ENCODE data around the gene ZMYND8.

Gene ZMYND8

DNA sequence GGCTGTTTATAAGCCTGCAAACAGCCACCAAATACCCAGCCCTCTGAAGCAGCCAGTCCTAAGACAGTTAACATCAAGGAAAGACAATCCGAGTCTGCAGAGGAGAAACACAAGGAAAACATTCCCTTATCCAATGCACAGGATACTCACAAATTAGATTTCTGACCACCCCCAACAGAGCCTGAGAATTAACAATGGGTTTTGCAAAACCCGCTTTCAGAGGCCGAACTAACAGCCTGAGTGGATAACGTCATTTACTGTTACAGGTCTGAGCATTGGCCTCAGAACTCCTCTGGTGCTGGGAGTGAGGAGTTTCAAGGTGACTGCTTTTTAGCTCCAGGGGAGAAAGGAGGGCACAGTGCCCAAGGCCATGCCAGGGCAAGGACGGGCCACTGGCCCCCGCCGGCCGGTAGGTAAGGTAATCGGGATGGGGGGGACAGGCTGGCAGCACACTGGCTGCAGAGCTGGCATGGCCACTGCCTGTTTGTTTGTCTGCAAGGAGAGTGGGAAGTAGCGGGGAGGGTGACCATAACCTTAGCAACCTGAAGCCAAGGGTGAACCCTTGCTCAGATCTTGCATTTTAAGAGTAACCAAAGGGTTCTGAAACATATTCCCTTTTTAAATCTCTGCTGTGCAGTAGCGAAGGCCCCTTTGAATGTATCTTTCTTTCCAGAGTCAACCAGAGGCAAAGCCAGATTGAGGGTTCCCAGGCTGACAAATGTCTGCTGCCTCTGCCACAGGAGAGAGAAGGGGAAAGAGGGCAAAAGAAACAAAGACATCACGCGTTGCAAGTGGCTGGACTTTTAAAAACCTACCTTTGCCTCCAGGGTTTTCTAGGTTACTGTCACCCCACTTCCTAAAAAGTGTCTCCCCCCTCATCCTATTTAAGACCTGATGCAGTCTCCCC, 3.9 kb downstream of the ZMYND8 start:
- H3K27me3 Mint-ChIP-seq: no peaks in the 10 kb centered on the region

DNA sequence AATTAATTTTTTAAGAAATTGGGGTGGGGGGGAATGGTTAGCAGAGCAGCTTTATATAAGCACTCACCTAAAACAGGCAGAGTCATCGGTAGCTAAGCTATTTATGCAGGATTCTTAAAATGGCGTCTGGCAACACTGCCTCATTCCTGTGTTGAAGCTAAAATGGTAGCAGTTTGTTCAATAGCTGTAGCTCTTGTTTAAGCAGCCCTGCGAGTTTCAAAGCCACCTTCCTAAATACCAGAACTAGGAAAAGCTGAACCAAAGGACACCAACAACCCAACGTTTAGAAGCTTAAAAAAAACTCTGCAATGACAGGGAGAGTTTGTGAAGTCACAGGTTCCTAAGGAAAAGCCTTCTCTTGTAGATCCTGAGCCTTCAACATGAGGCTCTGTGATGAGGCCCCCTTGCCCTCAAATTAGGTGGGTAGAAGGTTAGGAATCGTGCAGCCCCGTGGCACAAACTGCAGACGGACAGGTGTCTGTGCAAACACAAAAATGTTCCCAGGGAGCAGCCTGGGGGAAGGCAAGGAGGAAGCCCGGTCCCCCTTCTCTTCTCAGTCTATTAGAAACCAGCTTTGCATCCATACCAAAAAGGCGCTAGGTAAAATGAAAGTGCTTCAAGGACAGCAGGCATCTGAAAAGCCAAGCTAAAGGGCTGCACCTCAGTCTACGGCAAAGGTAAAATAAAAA, 4.7 kb downstream of the ZMYND8 start:
- Mint-ChIP-seq H3K9me3 (no peaks in the 10 kb centered on the region), H3K4me1 (ENCODE audit: low read depth) (peaks cover 10% of the 10 kb centered on the region), H3K4me3 (no peak overlapping the region), H3K27me3 (no peaks in the 10 kb centered on the region), H3K27ac (peak overlapping the region; percentile 66), H3K36me3 (ENCODE audit: low read depth) (peaks cover 45% of the 10 kb centered on the region)
- no peak for DNase-seq

More for the DNA sequence above, 3.9 kb downstream of the ZMYND8 start:
- peak overlapping the region; percentile 78 for H3K27ac Mint-ChIP-seq
- peaks cover 45% of the 10 kb centered on the region for H3K36me3 Mint-ChIP-seq (ENCODE audit: low read depth)
- H3K4me3 Mint-ChIP-seq: no peak overlapping the region
- H3K9me3 Mint-ChIP-seq: no peaks in the 10 kb centered on the region
- H3K4me1 Mint-ChIP-seq (ENCODE audit: low read depth): peaks cover 18% of the 10 kb centered on the region
- DNase-seq: no peak

DNA sequence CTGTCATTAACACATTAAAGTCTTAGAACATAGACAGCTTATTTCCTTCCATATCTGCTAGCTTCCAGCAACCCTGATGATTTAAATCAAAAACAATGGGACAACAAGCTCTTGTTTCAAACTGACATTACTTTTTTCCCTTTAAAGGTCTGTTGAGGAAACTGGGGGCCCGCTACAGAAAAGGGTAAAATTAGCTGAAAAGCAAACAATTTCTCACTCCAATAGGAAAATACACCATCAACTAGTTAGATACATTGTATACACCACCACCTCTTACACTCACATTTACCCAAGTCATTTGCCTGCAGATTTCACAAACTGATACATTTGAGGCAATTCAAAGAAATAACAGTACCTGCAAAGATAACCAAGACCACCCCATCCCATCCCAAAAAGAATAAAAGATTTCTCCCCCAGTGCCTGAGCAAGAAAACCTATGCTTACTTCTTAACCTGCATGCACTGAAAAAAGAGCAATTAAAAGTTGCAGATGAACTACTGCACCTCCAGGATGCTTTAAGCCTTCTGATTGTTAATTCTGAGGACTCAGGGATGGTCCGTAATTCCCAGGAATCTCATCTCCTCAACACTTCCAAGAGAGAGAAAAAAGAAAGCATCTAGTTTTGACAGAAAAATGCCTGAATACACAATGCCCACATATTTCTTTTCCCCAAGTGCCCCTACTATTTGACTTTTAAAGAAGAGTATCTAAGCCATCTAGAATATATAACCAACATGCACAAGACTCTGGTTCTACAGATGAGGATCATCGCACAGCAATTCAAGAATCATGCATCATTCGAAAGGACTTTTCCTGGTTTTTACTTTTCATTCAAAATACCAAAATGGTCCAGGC, 5.6 kb downstream of the ZMYND8 start:
- peaks cover 3% of the 10 kb centered on the region for H3K4me1 Mint-ChIP-seq (ENCODE audit: low read depth)
- no peak for DNase-seq
- H3K36me3 Mint-ChIP-seq (ENCODE audit: low read depth): peaks cover 41% of the 10 kb centered on the region
- H3K27me3 Mint-ChIP-seq: no peaks in the 10 kb centered on the region
- no peaks in the 10 kb centered on the region for H3K9me3 Mint-ChIP-seq
- H3K27ac Mint-ChIP-seq: no peak overlapping the region
- no peak overlapping the region for H3K4me3 Mint-ChIP-seq

DNA sequence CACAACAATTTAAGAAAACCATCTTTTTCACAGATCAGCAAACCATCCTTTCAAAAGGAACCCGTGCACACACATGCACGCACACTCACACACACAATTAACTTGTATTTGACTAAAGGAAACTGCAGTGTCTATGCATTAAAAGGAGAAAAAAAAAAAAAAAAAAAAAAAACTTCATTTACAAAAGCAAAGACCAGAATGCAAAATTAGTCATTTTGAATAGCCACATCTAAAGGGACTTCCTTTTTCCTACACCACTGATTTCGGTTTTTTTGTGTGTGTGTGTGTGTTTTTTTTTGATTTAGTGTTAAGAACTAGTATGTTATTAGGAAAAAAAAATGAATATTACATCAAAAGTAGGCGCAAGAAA, 6.3 kb downstream of the ZMYND8 start:
- H3K36me3 Mint-ChIP-seq (ENCODE audit: low read depth): peaks cover 39% of the 10 kb centered on the region
- no peaks in the 10 kb centered on the region for H3K9me3 Mint-ChIP-seq
- H3K4me1 Mint-ChIP-seq (ENCODE audit: low read depth): peaks cover 1% of the 10 kb centered on the region
- DNase-seq: no peak
- no peak overlapping the region for H3K4me3 Mint-ChIP-seq
- H3K27me3 Mint-ChIP-seq: no peaks in the 10 kb centered on the region
- H3K27ac Mint-ChIP-seq: no peak overlapping the region

DNA sequence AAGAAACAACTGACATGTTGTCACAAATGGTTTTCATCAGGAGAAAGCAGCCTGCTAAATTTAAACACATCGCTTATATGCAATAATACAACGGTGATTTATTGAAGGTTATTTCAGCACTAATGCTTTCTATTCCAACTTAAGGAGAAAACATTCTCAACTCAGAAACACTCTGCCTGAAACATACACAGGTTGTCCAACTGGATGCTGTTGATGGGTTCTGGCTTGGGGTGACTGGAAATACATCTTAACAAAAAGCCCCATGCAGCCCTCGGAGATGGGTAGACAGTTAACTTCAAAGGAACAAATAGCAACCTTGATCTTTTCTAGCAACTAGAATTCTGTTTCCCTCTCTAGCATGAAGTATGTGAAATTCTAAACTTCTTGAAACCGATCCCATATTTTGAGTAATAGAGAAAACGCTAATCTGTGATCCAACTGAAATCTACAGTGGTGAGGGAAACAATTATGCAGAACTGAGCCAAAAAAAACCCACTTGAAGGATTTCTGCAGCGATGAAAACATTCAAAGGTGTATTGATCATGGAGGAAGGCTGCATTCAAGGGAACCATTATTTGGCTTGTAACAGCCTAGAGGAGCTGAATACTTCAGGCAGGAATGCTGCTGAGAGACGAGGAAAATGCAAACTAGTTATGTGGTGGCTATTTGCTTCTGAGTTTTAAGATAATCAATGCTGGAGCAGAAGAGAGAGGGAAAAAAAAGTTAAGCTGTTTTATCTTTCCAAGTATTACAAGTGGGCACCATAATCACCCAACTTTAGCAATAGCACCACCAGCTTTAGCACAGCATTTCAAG, 6.9 kb downstream of the ZMYND8 start:
- no peaks in the 10 kb centered on the region for H3K9me3 Mint-ChIP-seq
- H3K4me1 Mint-ChIP-seq (ENCODE audit: low read depth): peaks cover 3% of the 10 kb centered on the region
- H3K4me3 Mint-ChIP-seq: no peak overlapping the region
- DNase-seq: no peak
- H3K27me3 Mint-ChIP-seq: no peaks in the 10 kb centered on the region
- H3K27ac Mint-ChIP-seq: no peak overlapping the region
- H3K36me3 Mint-ChIP-seq (ENCODE audit: low read depth): peaks cover 39% of the 10 kb centered on the region

DNA sequence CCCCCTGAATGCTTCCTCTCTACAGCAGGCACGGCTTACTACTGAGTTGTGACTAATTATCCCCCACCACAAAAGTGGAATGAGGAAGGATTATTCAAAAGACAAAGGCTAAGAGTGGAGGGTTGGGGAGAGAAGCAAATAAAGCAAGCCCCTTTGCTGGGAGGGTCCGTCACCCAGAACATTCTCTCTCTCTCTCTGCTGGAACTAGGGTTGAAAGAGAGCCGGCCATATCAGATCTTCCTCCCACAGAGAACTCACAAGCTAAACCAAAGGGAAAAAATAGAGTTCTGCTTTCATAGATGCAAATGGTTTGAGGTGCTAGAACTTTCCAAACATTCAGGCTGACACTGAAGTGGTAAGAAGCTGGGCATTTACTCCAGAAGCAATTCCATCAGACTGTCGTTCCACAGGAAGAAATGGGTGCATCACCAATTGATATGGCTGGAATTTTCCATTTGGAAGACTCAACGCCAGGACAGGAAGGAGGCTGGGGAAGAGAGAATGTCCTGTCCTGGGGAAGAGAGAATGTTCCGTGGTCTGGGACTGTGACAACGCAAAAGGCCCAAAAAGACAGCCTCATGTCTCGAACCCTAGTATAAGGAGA, 7.9 kb downstream of the ZMYND8 start:
- no peaks in the 10 kb centered on the region for H3K9me3 Mint-ChIP-seq
- H3K27ac Mint-ChIP-seq: no peak overlapping the region
- H3K27me3 Mint-ChIP-seq: no peaks in the 10 kb centered on the region
- no peak for DNase-seq
- H3K36me3 Mint-ChIP-seq (ENCODE audit: low read depth): peaks cover 38% of the 10 kb centered on the region
- no peak overlapping the region for H3K4me3 Mint-ChIP-seq
- peaks cover 10% of the 10 kb centered on the region for H3K4me1 Mint-ChIP-seq (ENCODE audit: low read depth)

DNA sequence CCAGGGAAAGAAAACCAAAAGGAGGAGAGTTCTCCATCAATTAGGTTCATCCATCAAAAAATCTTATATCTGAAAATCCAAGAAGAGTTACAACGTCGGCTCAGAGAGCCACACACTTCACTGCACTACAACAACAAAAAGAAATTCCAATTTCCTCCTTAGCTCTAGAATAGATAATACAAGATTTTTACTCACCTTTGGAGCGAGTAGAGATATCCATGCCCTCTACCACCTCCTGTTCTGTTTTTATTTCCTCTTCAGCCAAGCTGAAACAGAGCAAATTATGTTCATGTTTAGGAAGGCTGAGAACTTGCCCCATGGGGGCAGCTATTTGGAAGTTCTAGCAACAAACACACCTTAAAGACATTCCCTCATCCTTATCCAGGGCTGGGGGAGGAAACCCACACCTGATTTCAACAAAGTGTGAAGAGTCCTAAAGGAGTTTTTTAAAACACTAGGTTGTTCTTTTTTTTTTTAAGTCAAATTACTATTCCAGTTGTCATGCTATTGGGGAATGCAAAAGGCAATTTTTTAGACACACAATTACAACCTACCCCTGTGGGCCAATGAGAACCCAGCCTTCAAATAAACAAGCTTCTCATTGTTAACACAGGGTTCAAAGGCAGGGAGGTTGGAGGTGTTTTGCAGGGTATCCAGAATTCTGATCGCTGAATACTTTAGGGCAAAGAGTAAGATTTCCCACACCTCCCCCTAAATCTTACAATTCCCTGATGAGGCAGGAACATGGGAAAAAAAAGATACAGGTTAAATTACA, 8.7 kb downstream of the ZMYND8 start:
- Mint-ChIP-seq H3K27ac (peak overlapping the region; percentile 12), H3K36me3 (ENCODE audit: low read depth) (peaks cover 38% of the 10 kb centered on the region), H3K9me3 (no peaks in the 10 kb centered on the region), H3K4me1 (ENCODE audit: low read depth) (peaks cover 16% of the 10 kb centered on the region), H3K4me3 (no peak overlapping the region), H3K27me3 (no peaks in the 10 kb centered on the region)
- no peak for DNase-seq

DNA sequence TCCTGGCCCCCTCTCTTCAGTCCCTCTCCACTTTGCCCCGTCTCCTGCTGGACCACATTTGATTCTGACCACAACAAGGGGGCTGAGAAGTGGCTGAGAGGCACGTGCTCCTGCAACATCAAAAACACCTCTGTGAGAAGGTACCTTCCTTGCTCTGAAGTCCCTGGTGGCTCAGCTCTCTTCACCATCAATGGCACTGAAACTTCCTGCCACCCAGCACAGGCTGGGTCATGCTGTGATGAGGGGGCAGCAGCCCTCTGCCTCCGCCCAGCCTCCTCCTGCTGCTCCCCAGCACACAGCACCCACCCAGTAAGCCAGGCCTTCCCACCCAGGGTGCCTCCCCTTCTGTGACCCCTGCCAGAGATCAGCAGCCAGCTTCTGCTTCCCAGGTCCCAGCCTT, 10.3 kb downstream of the ZMYND8 start:
- no peaks in the 10 kb centered on the region for H3K27me3 Mint-ChIP-seq
- no peaks in the 10 kb centered on the region for H3K9me3 Mint-ChIP-seq
- peaks cover 29% of the 10 kb centered on the region for H3K36me3 Mint-ChIP-seq (ENCODE audit: low read depth)
- no peak overlapping the region for H3K4me3 Mint-ChIP-seq
- H3K4me1 Mint-ChIP-seq (ENCODE audit: low read depth): peaks cover 16% of the 10 kb centered on the region
- H3K27ac Mint-ChIP-seq: peak overlapping the region; percentile 75
- no peak for DNase-seq

DNA sequence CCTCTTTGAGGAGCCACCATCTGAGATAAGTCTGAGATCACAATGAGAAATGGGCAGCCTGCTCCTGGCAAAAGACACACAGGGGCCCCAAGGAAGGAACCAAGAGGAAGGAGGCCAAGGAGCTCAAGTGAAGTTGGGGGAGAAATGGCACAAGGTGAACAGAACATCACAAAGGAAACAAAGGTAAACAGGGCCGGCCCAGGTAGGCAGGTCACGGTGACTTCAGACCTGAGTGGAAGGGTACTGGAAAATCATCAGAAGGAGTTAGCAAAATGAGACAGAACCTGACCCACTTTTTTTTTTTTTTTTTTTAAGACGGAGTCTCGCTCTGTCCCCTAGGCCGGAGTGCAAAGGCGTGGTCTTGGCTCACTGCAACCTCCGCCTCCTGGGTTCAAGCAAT, 11.3 kb downstream of the ZMYND8 start:
- peak overlapping the region; percentile 79 for H3K27ac Mint-ChIP-seq

DNA sequence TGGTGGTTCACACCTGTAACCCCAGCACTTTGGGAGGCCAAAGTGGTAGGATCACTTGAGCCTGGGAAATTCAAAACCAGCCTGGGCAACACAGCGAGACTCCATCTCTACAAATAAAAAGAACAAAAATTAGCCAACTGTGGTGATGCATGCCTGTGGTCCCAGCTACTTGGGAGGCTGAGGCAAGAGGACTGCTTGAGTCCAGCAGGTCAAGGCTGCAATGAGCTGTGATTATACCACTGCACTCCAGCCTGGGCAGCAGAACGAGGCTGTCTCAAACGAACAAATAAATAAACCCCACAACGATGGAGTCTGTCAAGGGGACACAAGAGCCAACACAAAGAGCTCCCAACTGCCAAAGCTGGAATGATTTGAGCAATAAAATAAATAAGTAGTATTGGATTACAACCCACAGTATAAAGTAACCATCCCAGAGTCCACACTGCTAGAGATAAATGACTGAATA, 13.5 kb downstream of the ZMYND8 start:
- Mint-ChIP-seq H3K27me3 (no peaks in the 10 kb centered on the region), H3K9me3 (no peaks in the 10 kb centered on the region), H3K4me1 (ENCODE audit: low read depth) (peaks cover 25% of the 10 kb centered on the region), H3K27ac (peak overlapping the region; percentile 26), H3K36me3 (ENCODE audit: low read depth) (peaks cover 50% of the 10 kb centered on the region), H3K4me3 (no peak overlapping the region)
- DNase-seq: no peak

More for the DNA sequence above, 11.3 kb downstream of the ZMYND8 start:
- H3K4me1 Mint-ChIP-seq (ENCODE audit: low read depth): peaks cover 20% of the 10 kb centered on the region
- no peaks in the 10 kb centered on the region for H3K27me3 Mint-ChIP-seq
- no peaks in the 10 kb centered on the region for H3K9me3 Mint-ChIP-seq
- DNase-seq: no peak
- no peak overlapping the region for H3K4me3 Mint-ChIP-seq
- H3K36me3 Mint-ChIP-seq (ENCODE audit: low read depth): peaks cover 35% of the 10 kb centered on the region

DNA sequence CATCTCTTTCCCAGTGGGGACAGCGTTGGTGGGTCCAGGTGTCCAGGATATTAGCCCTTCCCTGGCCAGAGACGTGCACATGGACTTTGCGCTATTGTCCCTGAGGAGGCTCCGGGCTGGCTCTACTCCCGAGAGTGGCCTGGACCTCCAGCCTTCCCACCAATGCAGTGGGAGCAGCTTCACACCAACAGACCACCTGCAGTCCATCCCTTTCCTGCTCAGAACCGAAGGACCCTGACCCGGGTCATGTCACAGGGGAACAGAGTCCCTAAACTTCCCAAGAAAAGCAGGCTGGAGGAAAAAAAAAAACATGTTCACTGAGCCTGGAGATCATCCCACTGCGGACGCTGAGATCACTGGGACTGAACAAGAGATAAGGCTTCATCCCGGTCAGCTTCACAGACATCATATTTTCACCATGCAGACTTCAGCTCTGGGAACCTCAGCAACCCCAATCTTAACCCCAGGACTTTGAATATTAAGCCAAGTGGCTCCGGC, 18.3 kb downstream of the ZMYND8 start:
- peaks cover 59% of the 10 kb centered on the region for H3K36me3 Mint-ChIP-seq (ENCODE audit: low read depth)
- no peak for DNase-seq
- no peaks in the 10 kb centered on the region for H3K9me3 Mint-ChIP-seq
- no peaks in the 10 kb centered on the region for H3K27me3 Mint-ChIP-seq
- no peak overlapping the region for H3K4me3 Mint-ChIP-seq
- peaks cover 41% of the 10 kb centered on the region for H3K4me1 Mint-ChIP-seq (ENCODE audit: low read depth)
- no peak overlapping the region for H3K27ac Mint-ChIP-seq

DNA sequence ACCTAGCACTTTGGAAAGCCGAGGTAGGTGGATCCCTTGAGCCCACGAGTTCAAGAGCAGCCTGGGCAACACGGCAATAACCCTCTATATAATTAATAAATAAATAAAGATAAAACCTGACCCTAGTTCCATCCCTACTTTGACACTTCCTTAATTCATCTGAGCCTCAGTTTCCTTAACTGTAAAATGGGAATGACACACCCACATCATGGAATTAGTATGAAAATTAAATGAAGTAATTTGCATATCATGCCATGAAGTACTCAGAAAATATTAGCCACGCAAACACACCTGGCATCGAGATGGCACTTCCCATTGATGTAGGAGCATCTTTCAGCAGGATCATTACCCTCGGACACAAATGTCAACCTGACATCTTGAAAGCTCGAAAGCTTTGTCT, 19.1 kb downstream of the ZMYND8 start:
- H3K9me3 Mint-ChIP-seq: no peaks in the 10 kb centered on the region
- H3K27me3 Mint-ChIP-seq: no peaks in the 10 kb centered on the region
- no peak overlapping the region for H3K4me3 Mint-ChIP-seq
- H3K27ac Mint-ChIP-seq: no peak overlapping the region
- DNase-seq: no peak
- H3K36me3 Mint-ChIP-seq (ENCODE audit: low read depth): peaks cover 60% of the 10 kb centered on the region
- peaks cover 45% of the 10 kb centered on the region for H3K4me1 Mint-ChIP-seq (ENCODE audit: low read depth)

All from activated T-cell treated with anti-CD3 and anti-CD28 coated beads, Interleukin-2, amount 50 U/mL, for 24 hours (primary cell).